HepG2 (cell line): ENCODE measurements around the gene NIN. TPM values are rescaled to one million over a fixed set of nuclear protein-coding genes. Genes with fewer than 3 reads are reported as not detected.

ENCODE experiments used
- HNF1A ChIP-seq, 2 experiments: sonication (generic) in 1 of 2; formaldehyde crosslinking in 1 of 2; IDR thresholded peaks; 2 replicates each; pipeline versions ENCODE4 v1.4.0 to v1.6.1; 2016 to 2020; ENCODE audit warnings: borderline replicate concordance in 1 of 2, low read depth in 1 of 2, mild to moderate bottlenecking in 1 of 2, missing genetic modification reagents in 1 of 2
- MAFF ChIP-seq: IDR thresholded peaks from 2 replicates; pipeline ENCODE4 v1.6.1; 2011; ENCODE audit warnings: low read depth, low read length, improper control_type of control experiment
- TMF1 ChIP-seq: sonication (generic); formaldehyde crosslinking; IDR thresholded peaks from 2 replicates; pipeline ENCODE4 v1.8.1; 2022; ENCODE audit warnings: low read depth, missing genetic modification reagents
- ZNF512B ChIP-seq: sonication (generic); formaldehyde crosslinking; IDR thresholded peaks from 2 replicates; pipeline ENCODE4 v1.5.1; 2020; ENCODE audit warnings: missing genetic modification reagents, mild to moderate bottlenecking, borderline replicate concordance
- polyA plus RNA-seq, 8 experiments: library from polyadenylated mRNA; depleted of rRNA in 3 of 8; stranded (reverse) in 7 of 8; unstranded in 1 of 8; fragments of >200 nt; fragmentation: Illumina TruSeq in 4 of 8; extraction: Trizol in 4 of 8; gene quantifications; 2 replicates each; pipeline versions ENCODE4 v1.2.1 to v1.2.3, GENCODE V29; 2011 to 2016; ENCODE audit warnings: low read depth in 4 of 8, missing spikeins in 1 of 8, mixed read lengths in 1 of 8; ENCODE audit not compliant: insufficient read depth in 1 of 8
- total RNA-seq, 5 experiments: library from RNA; depleted of rRNA; stranded (reverse); fragments of >200 nt; fragmentation: Illumina TruSeq; extraction: Trizol; gene quantifications; 2 replicates each; pipeline ENCODE4 v1.2.3, GENCODE V29; 2016; ENCODE audit warnings: low read depth in 1 of 5

NIN gene
- total and polyA plus RNA-seq, 2 of the 13 experiments (the other 11 are each of a cell fraction or from before 2014, with no cell fraction given), result 2.8 to 9.7 TPM

DNA sequence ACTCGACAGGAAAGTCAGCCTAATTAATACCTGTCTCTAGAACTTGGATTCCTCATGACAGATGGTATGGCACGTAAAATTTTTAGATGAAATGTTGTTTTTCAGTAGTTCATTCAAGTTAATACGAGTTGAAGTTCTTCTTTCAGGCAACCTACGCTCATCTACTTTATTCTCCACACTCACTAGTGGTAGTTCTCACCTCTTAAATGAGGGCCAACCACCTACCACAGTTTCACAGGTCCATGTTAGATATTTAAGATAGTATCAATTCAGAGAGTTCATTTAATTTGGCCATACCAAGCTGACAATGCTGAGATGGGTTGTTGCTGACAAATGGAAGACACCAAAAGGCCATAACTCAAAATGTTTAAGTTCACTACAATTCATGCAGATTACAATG, 50.6 kb downstream of the NIN start (continued):
- TF ChIP-seq HNF1A (IDR thresholded peaks at IDR 0.05; ENCODE audit: low read depth) (no peak), HNF1A (CRISPR knock-in tag; IDR thresholded peaks at IDR 0.05; ENCODE audit: borderline replicate concordance) (no peak), TMF1 (CRISPR knock-in tag) (no peak), MAFF (no peak), ZNF512B (no peak)
